Keratinocyte (primary cell): Measurements from ENCODE around the gene HNRNPK. TPM values are rescaled to one million over a fixed set of nuclear protein-coding genes. Genes with fewer than 3 reads are reported as not detected.

ENCODE experiments used
- DNase-seq: peaks from one replicate; pipeline ENCODE4 v3.0.0-alpha.2; 2011; ENCODE audit warnings: low read depth, missing footprints, low spot score
- FAIRE-seq: peaks from 2 replicates; lab custom pipeline; 2011; peaks lifted over from hg19 to GRCh38; lab: Jason Lieb, UNC
- H2AFZ ChIP-seq: 2 replicates; pipeline ENCODE4 v1.6.0; 2012; ENCODE audit warnings: low read length, control low read depth, inconsistent platforms; ENCODE audit not compliant: control insufficient read depth
- H3K27ac ChIP-seq: 2 replicates; pipeline ENCODE4 v1.5.1; 2011; ENCODE audit warnings: low read length; ENCODE audit not compliant: control insufficient read depth, insufficient read depth
- H3K27me3 ChIP-seq: 3 replicates; pipeline ENCODE4 v1.6.0; 2011; ENCODE audit warnings: low read length; ENCODE audit not compliant: control insufficient read depth, insufficient read depth; ENCODE audit errors: extremely low read depth
- H3K36me3 ChIP-seq, 2 experiments: 2 replicates in 1 of 2; 3 replicates in 1 of 2; pipeline ENCODE4 v1.5.1; 2011; ENCODE audit warnings: low read length in 2 of 2, mild to moderate bottlenecking in 1 of 2; ENCODE audit not compliant: control insufficient read depth in 2 of 2, insufficient read depth in 2 of 2; ENCODE audit errors: extremely low read depth in 1 of 2
- H3K4me1 ChIP-seq: 3 replicates; pipeline ENCODE4 v1.5.1; 2011; ENCODE audit warnings: low read length; ENCODE audit not compliant: control insufficient read depth, insufficient read depth; ENCODE audit errors: extremely low read depth
- H3K4me2 ChIP-seq: 3 replicates; pipeline ENCODE4 v1.6.0; 2011; ENCODE audit warnings: low read depth, low read length; ENCODE audit not compliant: control insufficient read depth, insufficient read depth; ENCODE audit errors: extremely low read depth
- H3K4me3 ChIP-seq, 3 experiments: fragments of 200-600 bp in 1 of 3; sonication (generic) in 1 of 3; 2 replicates in 2 of 3; 3 replicates in 1 of 3; pipeline ENCODE4 v1.5.1; 2011 to 2016; ENCODE audit warnings: low read length in 3 of 3, mild to moderate bottlenecking in 3 of 3, control low read depth in 2 of 3, inconsistent platforms in 1 of 3, low read depth in 1 of 3, mixed read lengths in 1 of 3, mixed run types in 1 of 3, moderate library complexity in 1 of 3; ENCODE audit not compliant: control insufficient read depth in 2 of 3, insufficient read depth in 2 of 3; ENCODE audit errors: extremely low read depth in 1 of 3
- H3K79me2 ChIP-seq: 2 replicates; pipeline ENCODE4 v1.6.0; 2012; ENCODE audit warnings: low read length; ENCODE audit not compliant: control insufficient read depth, insufficient read depth
- H3K9ac ChIP-seq: 3 replicates; pipeline ENCODE4 v1.6.0; 2011; ENCODE audit warnings: low read length; ENCODE audit not compliant: control insufficient read depth, insufficient read depth; ENCODE audit errors: extremely low read depth
- H3K9me1 ChIP-seq: 3 replicates; pipeline ENCODE4 v1.6.0; 2011; ENCODE audit warnings: low read length; ENCODE audit not compliant: control insufficient read depth, insufficient read depth; ENCODE audit errors: extremely low read depth
- H3K9me3 ChIP-seq: 2 replicates; pipeline ENCODE4 v1.5.1; 2012; ENCODE audit warnings: low read depth, low read length; ENCODE audit not compliant: control insufficient read depth
- H4K20me1 ChIP-seq: 3 replicates; pipeline ENCODE4 v1.6.0; 2011; ENCODE audit warnings: low read length; ENCODE audit not compliant: control insufficient read depth, insufficient read depth; ENCODE audit errors: extremely low read depth
- EZH2 ChIP-seq: IDR thresholded peaks from one replicate; pipeline ENCODE4 v1.6.1; 2012; ENCODE audit warnings: inconsistent platforms, mild to moderate bottlenecking, low read length, moderate library complexity
- dilution Hi-C: fragments of 300-500 bp; cut with MboI; formaldehyde crosslinking; loops from one replicate; pipeline ENCODE4 v1.7.0; 2020; ENCODE audit warnings: low sequenced_read_pairs; ENCODE audit not compliant: extremely low pct_ligation_motif_present
- polyA plus RNA-seq, 5 experiments: library from polyadenylated mRNA; depleted of rRNA in 3 of 5; stranded (reverse) in 3 of 5; stranded (forward) in 1 of 5; unstranded in 1 of 5; fragments of >200 nt; gene quantifications; 1 replicate in 1 of 5; 2 replicates in 3 of 5; 3 replicates in 1 of 5; pipeline versions ENCODE4 v1.2.1 to v1.2.3, GENCODE V29; 2011 to 2012; ENCODE audit warnings: missing spikeins in 2 of 5, low read depth in 1 of 5, low replicate concordance in 1 of 5
- TF ChIP-seq, protein P1 (sequence below), 3 experiments: IDR thresholded peaks in 1 of 3; conservative IDR thresholded peaks in 1 of 3; optimal IDR thresholded peaks in 1 of 3; 2 replicates in 2 of 3; 3 replicates in 1 of 3; pipeline versions ENCODE3 to v1.5.1; 2011; ENCODE audit warnings: low read length in 3 of 3, mild to moderate bottlenecking in 3 of 3, moderate library complexity in 2 of 3, control low read depth in 1 of 3, inconsistent platforms in 1 of 3; ENCODE audit not compliant: insufficient read depth in 2 of 3; ENCODE audit errors: extremely low read depth in 1 of 3

Gene HNRNPK
- polyA plus RNA-seq, 1 donor (not counting 4 experiments of a cell fraction or from before 2014, with no cell fraction given) = 661 TPM

DNA sequence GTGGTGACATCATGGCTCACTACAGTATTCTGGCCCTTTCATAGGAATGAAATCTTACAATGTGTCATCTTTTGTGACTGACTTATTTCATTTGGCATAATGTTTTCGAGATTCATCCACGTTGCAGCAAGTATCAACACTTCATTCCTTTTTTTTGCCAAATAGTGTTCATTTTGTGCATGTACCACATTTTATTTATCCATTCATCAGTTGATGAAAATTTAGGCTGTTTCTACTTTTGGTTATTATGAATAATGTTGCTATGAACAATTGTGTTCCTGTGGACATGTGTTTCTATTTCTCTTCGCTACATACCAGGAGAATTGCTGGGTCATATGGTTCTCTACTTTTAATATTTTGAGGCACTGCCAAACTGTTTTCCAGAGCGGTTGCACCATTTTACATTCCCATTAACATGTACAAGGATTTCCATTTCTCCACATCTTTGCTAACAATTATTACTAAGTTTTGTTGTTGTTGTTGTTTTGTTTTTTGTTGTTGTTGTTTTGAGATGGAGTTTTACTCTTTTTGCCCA lies 44.1 kb upstream of the HNRNPK start:
- no peak overlapping the region for H2AFZ ChIP-seq
- H4K20me1 ChIP-seq = no peaks in the 10 kb centered on the region
- no peaks in the 10 kb centered on the region for H3K36me3 ChIP-seq
- H3K4me3 ChIP-seq = no peak overlapping the region
- H3K4me1 ChIP-seq = no peaks in the 10 kb centered on the region
- H3K4me2 ChIP-seq = no peak overlapping the region
- FAIRE-seq = no peak
- H3K79me2 ChIP-seq = no peaks in the 10 kb centered on the region
- dilution Hi-C loops = no loop called here
- no peaks in the 10 kb centered on the region for H3K9me1 ChIP-seq
- no peak overlapping the region for H3K27ac ChIP-seq
- TF ChIP-seq EZH2 = no peak
- TF ChIP-seq, protein P1, sequence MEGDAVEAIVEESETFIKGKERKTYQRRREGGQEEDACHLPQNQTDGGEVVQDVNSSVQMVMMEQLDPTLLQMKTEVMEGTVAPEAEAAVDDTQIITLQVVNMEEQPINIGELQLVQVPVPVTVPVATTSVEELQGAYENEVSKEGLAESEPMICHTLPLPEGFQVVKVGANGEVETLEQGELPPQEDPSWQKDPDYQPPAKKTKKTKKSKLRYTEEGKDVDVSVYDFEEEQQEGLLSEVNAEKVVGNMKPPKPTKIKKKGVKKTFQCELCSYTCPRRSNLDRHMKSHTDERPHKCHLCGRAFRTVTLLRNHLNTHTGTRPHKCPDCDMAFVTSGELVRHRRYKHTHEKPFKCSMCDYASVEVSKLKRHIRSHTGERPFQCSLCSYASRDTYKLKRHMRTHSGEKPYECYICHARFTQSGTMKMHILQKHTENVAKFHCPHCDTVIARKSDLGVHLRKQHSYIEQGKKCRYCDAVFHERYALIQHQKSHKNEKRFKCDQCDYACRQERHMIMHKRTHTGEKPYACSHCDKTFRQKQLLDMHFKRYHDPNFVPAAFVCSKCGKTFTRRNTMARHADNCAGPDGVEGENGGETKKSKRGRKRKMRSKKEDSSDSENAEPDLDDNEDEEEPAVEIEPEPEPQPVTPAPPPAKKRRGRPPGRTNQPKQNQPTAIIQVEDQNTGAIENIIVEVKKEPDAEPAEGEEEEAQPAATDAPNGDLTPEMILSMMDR (optimal IDR thresholded peaks at IDR 0.05 in 1 of 3, IDR thresholded peaks at IDR 0.05 in 1 of 3, conservative IDR thresholded peaks at IDR 0.05 in 1 of 3; ENCODE audit: extremely low read depth in 1 of 3, insufficient read depth in 2 of 3, low read length in 3 of 3) = no peak
- no peaks in the 10 kb centered on the region for H3K9me3 ChIP-seq
- H3K27me3 ChIP-seq = no peaks in the 10 kb centered on the region
- no peak for DNase-seq
- H3K9ac ChIP-seq = no peak overlapping the region

DNA sequence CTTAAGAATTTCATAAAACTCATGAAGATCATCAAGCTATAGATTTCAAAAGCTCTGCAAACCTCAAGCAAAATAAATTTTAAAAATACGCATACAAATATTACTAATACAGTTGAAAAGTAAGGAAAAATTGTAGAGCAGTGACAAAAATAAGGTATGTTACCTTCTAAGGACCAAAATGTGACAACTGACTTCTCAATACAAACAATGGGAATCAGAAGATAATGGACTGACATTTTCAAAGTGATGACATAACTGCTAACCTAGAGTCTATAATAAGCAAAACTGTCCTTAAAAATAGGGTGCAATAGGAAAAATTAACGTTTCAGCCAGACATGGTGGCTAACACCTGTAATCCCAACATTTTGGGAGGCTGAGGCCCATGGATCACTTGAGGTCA lies 27.6 kb upstream of the HNRNPK start:
- Histone ChIP-seq H3K4me2 (no peak overlapping the region), H3K79me2 (no peaks in the 10 kb centered on the region), H3K9me3 (no peaks in the 10 kb centered on the region), H3K9me1 (no peaks in the 10 kb centered on the region), H3K27me3 (no peaks in the 10 kb centered on the region), H4K20me1 (no peaks in the 10 kb centered on the region), H2AFZ (no peak overlapping the region), H3K27ac (no peak overlapping the region), H3K9ac (no peak overlapping the region), H3K36me3 (no peaks in the 10 kb centered on the region), H3K4me1 (peaks cover 5% of the 10 kb centered on the region), H3K4me3 (no peak overlapping the region)
- FAIRE-seq (no peak), DNase-seq (no peak)
- dilution Hi-C loops = no loop called here
- TF ChIP-seq, protein P1 (optimal IDR thresholded peaks at IDR 0.05 in 1 of 3, IDR thresholded peaks at IDR 0.05 in 1 of 3, conservative IDR thresholded peaks at IDR 0.05 in 1 of 3; ENCODE audit: extremely low read depth in 1 of 3, insufficient read depth in 2 of 3, low read length in 3 of 3) = no peak
- TF ChIP-seq EZH2 = no peak
